GM10266 (cell line): Measurements from ENCODE around the gene WSB2.
A peak's percentile ranks its signal among the peaks of the same experiment; 100 is the strongest.

Source experiments
- DNase-seq: peaks from one replicate; pipeline ENCODE4 v3.0.0; 2012; ENCODE audit errors: extremely low spot score
- CTCF ChIP-seq: IDR thresholded peaks from 2 replicates; pipeline ENCODE4 v1.5.1; 2012; ENCODE audit warnings: mild to moderate bottlenecking, low read depth; ENCODE audit not compliant: control insufficient read depth, insufficient read depth; ENCODE audit errors: missing control alignments

Gene WSB2

GRCh38 chr12:118102609-118103008 lies 41.6 kb upstream of the WSB2 start:
- no peak for TF ChIP-seq CTCF
- peak; percentile 29 for DNase-seq

DNA sequence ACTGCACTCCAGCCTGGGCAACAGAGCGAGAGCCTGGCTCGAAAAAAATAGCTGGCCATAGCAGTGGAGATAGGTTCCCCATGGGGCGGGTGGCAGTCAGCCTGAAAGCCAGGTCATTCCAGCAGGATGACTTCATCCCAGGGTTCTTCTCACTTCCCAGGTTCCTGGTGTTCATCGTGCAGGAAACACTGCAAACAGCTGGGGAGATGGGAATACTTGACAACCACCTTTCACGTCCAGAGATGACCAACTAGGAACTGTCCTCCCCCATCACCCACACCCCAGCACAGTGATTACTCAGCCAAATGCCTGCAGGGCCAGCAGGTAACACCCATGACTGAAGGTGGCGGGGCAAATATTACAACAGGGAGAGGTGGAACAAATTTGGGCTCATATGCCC lies 41.1 kb upstream of the WSB2 start:
- no peak for DNase-seq
- no peak for TF ChIP-seq CTCF

GRCh38 chr12:118101051-118101450 lies 40.1 kb upstream of the WSB2 start:
- no peak for TF ChIP-seq CTCF
- DNase-seq: no peak

DNA sequence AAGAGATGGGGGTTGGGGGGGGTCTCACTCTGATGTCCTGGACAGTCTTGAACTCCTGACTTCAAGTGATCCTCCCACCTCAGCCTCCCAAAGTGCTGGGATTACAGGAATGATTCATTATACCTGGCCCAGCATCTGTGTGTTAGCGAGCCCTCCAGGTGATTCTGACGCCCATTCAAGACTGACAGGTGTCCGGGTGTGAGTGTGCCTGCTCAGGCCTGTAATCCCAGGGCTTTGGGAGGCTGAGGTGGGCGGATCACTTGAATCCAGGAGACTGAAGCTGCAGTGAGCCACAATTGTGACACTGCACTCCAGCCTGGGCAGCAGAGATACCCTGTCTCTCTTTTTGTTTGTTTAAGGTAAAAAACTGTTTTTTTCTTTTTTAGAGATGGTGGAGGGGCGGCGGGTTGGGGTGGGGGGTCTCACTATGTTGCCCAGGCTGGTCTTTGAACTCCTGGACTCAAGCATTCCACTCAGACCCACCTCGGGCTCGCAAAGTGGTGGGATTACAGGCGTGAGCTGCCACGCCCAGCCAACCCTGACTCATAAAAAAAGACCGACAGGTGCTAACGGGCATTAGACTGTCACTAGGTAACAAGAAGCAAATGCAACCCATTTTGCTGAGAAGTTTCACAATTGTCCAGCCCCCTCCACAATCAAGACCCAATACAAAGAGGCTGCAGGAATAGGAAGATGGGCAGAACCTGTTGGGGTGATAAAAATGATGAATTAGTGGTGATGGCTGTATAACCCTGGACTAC lies 38.1 kb upstream of the WSB2 start:
- TF ChIP-seq CTCF: no peak
- no peak for DNase-seq

DNA sequence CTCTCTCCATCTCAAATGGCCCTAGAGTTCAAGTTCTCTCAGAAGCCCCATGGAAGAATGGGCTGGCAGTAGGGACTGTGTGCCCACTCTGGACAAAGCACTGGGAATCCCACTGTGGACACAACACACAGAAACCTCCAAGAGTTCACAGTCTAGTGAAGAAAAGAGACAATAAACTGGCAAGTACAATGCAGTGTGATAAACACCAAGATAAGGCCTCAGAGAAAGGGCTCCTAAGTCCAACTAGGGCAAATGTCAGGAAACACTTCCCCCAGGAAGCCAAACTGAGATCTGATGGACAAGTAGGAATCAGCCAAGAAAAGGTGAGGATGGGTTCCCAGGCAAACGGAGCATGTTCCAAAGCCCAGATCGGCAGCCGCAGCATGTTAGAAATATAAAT lies 37.4 kb upstream of the WSB2 start:
- no peak for TF ChIP-seq CTCF
- no peak for DNase-seq

DNA sequence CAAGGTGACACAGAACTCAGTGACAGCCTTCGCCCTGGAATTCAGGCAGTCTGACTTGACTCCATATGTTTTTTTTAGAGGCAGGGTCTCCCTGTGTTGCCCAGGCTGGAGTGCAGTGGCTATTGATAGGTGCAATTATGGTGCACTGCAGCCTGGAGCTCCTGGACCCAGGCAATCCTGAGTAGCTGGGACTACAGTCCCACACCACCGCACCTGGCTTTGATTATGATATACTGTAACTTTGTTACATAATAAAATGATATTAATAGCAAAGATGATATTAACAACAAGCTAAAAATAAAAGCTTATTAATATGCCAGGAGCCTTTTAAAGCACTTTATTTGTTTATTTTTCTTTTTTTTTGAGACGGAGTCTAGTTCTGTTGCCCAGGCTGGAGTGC lies 33.1 kb upstream of the WSB2 start:
- DNase-seq: no peak
- TF ChIP-seq CTCF: no peak

DNA sequence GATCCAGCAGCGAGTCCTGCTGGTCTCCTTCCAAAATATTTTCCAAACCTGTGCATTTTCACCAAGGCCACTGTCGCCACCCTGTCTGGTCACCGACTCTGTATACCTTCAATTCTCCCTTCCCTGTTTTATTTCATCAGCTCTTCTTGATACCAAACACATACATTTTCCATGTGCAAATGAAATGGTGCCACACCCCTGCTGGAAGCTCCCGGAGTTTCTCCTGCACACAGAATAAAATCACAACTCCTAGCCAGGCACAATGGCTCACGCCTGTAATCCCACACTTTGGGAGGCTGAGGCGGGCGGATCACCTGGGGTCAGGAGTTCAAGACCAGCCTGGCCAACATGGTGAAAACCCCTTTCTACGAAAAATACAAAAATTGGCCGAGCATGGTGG lies 28.8 kb upstream of the WSB2 start:
- DNase-seq: no peak
- TF ChIP-seq CTCF: no peak
